Amniotic stem cell (primary cell): ENCODE results near the gene TMEM61.
"Not testable (repeated sequence)": the region's sequence is repeated elsewhere in the genome, so short reads cannot be mapped to it uniquely, and the experiment has no call there.

Source experiments
- DNase-seq: peaks from one replicate; lab custom pipeline; 2025; lab: John Stamatoyannopoulos, UW

Gene TMEM61

GRCh38 chr1:54980528-54981241, at the start of gene TMEM61:
TSS of gene TMEM61 (plus strand) at chr1:54980628. CDS start at chr1:54981066, 438 bp downstream.
- DNase-seq: no peak

DNA sequence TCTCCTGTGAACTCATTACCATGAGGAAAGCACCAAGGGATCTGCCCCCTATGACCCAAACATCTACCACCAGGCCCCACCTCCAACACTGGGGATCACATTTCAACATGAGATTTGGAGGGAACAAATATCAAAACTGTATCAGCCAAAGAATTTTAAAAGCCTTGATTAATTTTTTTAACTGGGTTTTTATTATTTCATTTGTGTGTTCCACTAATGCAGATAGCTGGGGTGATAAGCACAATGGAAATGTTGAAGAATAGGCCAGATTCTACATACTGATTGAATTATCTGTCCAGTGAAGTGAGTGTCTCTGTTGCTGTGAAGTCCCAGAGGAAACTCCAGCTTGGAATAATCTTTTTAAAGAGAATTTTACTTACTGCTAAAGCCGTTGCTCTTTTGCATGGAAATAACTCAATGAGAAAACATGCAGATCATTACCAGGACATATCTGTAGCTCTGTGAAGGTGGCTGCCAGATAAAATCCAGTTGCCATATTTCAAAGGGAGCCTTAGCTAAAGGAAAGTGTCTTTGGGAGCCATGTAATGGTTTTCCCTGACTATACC, 49.1 kb upstream of the TMEM61 start:
- DNase-seq: no peak

GRCh38 chr1:54934081-54934480, 46.3 kb upstream of the TMEM61 start:
- DNase-seq: not testable (repeated sequence)

GRCh38 chr1:54934869-54935268, 45.6 kb upstream of the TMEM61 start:
- DNase-seq: peak; percentile 68

DNA sequence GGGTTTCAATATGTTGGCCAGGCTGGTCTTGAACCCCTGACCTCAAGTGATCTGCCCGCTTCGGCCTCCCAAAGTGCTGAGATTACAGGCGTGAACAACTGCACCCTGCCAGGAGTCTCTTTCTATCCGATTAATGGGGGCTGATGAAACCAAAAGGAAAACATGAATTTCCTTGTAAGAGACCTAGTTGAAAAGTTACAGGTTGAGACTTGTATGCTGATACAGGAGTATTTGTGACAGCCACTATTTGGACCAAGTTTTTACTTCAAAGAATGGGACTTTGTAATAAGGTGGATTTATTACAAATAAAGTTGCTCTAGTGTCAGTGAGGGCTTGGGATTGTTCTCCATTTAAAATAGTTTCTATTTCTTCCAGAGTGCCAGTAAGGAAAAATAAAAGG, 43.6 kb upstream of the TMEM61 start:
- DNase-seq: no peak

- no peak for DNase-seq
Observed at GRCh38 chr1:54937469-54937868, 43.0 kb upstream of the TMEM61 start.

- not testable (repeated sequence) for DNase-seq
Observed at GRCh38 chr1:54938955-54939354, 41.5 kb upstream of the TMEM61 start.

- DNase-seq: no peak
Observed at GRCh38 chr1:54940042-54940441, 40.4 kb upstream of the TMEM61 start.

GRCh38 chr1:54942976-54943375, 37.5 kb upstream of the TMEM61 start:
- no peak for DNase-seq

DNA sequence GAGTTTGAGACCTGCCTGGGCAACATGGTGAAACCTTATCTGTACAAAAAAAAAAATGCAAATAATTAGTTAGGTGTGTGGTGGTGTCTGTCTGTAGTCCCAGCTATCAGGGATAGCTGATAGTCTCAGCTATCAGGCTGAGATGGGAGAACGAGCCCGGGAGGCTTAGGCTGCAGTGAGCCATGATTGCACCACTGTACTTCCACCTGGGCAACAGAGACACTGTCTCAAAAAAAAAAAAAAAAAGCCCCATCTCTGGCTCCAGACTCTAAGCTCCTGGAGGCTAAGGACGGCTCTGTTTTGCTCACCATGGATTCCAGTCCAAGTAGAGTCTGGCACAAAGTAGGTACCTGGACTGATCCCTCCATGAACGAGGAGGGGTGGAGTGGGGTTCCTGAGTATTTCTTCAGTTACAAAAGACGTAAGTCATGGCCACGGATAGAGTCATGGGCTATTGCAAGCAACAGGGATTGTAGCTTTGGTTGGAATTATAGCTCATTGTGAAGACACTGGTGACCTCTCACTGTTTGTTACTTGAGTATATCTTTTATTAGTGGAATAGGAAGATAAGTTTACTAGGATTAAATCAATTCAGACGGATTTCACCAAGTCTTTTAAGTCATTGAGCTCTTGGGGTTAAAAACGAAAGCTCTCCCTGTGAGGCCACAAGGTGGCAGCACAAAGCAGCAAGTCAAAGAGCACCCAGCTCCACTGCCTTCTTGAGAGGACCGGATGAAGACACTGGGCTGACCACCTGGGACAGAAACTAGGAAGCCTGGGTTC, 35.6 kb upstream of the TMEM61 start:
- DNase-seq: peak; percentile 58

DNA sequence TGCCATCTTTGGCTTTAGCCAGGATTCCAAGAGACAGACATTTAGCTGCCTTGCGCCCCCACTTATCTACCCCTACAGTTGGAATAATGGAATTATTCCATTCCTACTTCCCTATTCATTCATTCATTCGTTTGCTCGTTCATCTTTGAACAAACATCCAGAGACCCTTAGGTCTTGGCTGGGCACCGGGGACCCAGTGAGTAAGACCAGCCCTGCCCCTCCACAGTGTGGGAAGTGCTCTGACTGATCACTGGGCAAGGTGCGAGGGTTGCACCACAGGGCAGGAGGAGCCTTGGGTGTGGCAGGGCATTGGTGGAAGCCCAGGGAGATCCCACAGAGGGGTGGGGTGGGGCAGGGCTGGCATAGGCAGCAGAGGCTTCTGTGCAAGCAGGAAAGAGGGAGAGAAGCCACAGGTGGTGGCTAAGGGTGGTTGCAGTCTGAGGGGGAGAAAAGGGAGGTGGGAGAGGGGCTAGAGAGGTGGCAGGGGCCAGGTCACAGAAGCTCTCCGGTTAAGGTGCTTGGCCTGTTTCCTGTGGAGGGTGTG, 35.0 kb upstream of the TMEM61 start:
- no peak for DNase-seq

- no peak for DNase-seq
Observed at GRCh38 chr1:54947540-54947939, 32.9 kb upstream of the TMEM61 start.

GRCh38 chr1:54949053-54949452, 31.4 kb upstream of the TMEM61 start:
- DNase-seq: no peak

GRCh38 chr1:54950006-54950368, 30.4 kb upstream of the TMEM61 start:
- DNase-seq: peak; percentile 7

- DNase-seq: peak; percentile 23
Observed at GRCh38 chr1:54950369-54951163, 29.9 kb upstream of the TMEM61 start.

GRCh38 chr1:54951810-54952226, 28.6 kb upstream of the TMEM61 start:
- DNase-seq: no peak

DNA sequence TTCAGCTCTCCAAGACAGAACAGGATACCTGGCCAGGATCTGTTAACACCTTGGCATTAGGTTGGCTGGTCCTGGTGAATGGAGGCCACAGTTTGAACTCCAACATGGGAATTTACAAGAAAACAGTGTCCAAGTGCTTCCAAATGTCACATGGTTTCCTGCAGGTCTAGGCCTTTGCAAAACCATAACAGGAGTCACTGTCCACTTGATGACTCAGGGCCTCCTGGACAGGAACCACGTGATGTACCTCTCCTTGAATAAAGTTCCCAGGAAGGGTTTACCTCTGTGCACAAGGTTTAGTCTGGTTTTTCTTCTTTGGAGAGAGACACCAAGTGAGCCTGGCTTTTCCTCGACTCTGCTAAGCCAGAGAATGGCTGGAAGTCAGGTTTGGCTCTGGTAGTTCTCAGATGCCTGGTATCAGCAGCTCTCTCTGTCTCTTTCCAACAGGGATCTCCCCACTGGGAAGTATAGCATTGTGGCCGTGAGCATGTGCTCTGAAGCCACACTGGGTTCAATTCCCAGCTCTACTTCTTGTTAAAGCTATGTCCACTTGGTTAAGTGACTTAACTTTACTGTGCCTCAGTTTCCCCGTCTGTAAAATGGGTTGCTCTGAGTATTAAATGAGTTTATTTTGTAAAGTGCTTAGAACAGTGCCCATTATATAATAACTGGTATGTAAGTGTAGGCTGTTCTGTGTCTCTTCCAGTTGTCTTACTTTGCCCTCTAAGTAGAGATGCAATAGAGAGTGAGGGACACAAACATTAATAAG, 27.3 kb upstream of the TMEM61 start:
- no peak for DNase-seq

DNA sequence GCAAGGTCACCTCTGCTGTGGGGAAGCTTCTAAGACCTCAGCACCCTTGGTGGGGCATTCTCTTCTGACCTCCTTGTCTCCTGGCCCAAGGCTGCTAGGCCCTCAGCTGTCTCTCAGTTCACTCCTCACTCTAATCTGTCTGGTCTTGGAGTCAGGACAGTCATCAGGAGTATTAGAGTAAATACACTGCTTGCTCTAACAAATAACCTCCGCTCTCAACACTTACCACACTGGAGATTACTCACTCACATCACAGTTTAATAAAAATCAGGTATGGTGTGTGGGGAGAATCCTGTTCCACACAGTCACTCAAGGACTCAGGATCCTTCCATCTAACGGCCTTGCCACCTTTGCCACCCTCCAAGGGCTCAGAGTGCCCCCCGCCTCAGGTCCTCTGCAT, 26.6 kb upstream of the TMEM61 start:
- no peak for DNase-seq

- no peak for DNase-seq
Observed at GRCh38 chr1:54955359-54955758, 25.1 kb upstream of the TMEM61 start.

DNA sequence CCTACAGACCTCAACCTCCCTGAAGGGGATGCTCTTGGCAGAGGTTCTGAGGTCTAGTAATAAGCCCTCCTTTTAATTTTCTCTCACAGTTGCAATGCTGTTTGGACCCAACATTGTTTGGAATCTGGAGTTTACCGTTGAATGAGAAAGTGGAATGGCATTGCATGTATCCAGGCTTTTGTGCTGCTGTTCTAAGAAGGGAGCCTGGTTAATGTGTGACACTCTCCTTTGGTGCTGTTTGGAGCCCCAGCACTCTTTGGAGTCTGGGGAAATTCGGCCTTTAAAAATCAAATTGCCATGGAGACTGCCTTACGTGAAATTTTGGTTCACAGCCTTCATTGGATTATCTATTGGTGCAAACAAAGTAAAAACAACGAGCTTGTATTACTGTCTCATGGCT, 23.7 kb upstream of the TMEM61 start:
- no peak for DNase-seq

DNA sequence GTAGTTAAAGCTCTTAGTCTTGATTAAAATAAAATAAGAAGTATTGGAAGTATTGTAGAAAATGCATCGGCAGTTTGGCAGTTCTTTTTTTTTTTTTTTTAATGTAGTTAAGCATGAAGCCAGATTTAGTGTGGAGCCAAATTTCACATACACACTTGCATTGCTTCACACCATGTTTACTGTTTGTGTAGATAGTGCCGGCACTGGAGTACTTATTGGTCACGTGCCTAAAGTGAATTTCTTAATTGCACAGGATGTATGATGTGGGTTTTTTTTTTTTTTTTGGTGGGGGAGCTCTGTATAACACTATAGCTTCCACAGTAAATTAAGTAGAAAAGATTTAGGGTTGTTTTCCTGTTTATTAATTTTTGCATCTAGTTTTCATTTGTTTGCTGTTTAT, 21.2 kb upstream of the TMEM61 start:
- DNase-seq: no peak
